ENCODE measurements around the gene PDZK1IP1.
"Not testable (repeated sequence)": the region's sequence is repeated elsewhere in the genome, so short reads cannot be mapped to it uniquely, and the experiment has no call there.

PDZK1IP1 gene

GRCh38 chr1:47198214-47198613, 8.4 kb upstream of the PDZK1IP1 start:
- Histone ChIP-seq H3K4me3 (ENCODE audit: low read depth in 1 of 5, low read length in 5 of 5) (no peak overlapping the region), H3K27me3 (ENCODE audit: control insufficient read depth in 5 of 5, insufficient read depth in 4 of 5, low read length in 5 of 5) (peaks cover 0 to 8% (median 4%) of the 10 kb centered on the region in 5 donors), H3K27ac (ENCODE audit: low read depth, low read length) (no peak overlapping the region), H3K9me3 (ENCODE audit: control insufficient read depth in 5 of 5, low read length in 5 of 5) (no peaks in the 10 kb centered on the region), H3K36me3 (ENCODE audit: control insufficient read depth in 5 of 5, insufficient read depth in 5 of 5, low read length in 5 of 5) (no peaks in the 10 kb centered on the region), H3K4me1 (ENCODE audit: control insufficient read depth in 5 of 5, insufficient read depth in 5 of 5, low read length in 5 of 5) (peaks cover 0 to under 1% (median 0%) of the 10 kb centered on the region in 5 donors), H3K9ac (ENCODE audit: low read length in 5 of 5) (no peak overlapping the region)

- no peaks in the 10 kb centered on the region for H3K36me3 ChIP-seq (ENCODE audit: control insufficient read depth in 5 of 5, insufficient read depth in 5 of 5, low read length in 5 of 5)
- H3K9me3 ChIP-seq (ENCODE audit: control insufficient read depth in 5 of 5, low read length in 5 of 5) = no peaks in the 10 kb centered on the region
- peaks cover 0 to 8% (median 4%) of the 10 kb centered on the region in 5 donors for H3K27me3 ChIP-seq (ENCODE audit: control insufficient read depth in 5 of 5, insufficient read depth in 4 of 5, low read length in 5 of 5)
- no peak overlapping the region for H3K27ac ChIP-seq (ENCODE audit: low read depth, low read length)
- H3K4me3 ChIP-seq (ENCODE audit: low read depth in 1 of 5, low read length in 5 of 5) = no peak overlapping the region
- H3K9ac ChIP-seq (ENCODE audit: low read length in 5 of 5) = no peak overlapping the region
- peaks cover 0 to 14% (median 8%) of the 10 kb centered on the region in 5 donors for H3K4me1 ChIP-seq (ENCODE audit: control insufficient read depth in 5 of 5, insufficient read depth in 5 of 5, low read length in 5 of 5)
Measured at GRCh38 chr1:47196622-47197021, 6.8 kb upstream of the PDZK1IP1 start.

DNA sequence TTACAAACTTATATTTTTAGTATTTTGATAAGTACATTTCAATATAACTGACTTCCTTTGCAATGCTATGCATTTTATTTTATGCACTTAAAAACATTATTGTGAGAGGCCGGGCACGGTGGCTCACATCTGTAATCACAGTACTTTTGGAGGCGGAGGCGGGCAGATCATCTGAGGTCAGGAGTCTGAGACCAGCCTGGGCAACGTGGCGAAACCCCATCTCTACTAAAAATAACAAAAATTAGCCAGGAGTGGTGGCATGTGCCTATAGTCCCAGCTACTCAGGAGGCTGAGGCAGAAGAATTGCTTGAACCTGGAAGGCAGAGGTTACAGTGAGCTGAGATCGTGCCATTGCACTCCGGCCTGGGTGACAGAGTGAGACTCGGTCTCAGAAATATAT, 6.1 kb upstream of the PDZK1IP1 start:
- not testable (repeated sequence) for H3K27me3 ChIP-seq (ENCODE audit: control insufficient read depth in 5 of 5, insufficient read depth in 4 of 5, low read length in 5 of 5); H3K9me3 ChIP-seq (ENCODE audit: control insufficient read depth in 5 of 5, low read length in 5 of 5); H3K9ac ChIP-seq (ENCODE audit: low read length in 5 of 5); H3K36me3 ChIP-seq (ENCODE audit: control insufficient read depth in 5 of 5, insufficient read depth in 5 of 5, low read length in 5 of 5); H3K4me3 ChIP-seq (ENCODE audit: low read depth in 1 of 5, low read length in 5 of 5); H3K27ac ChIP-seq (ENCODE audit: low read depth, low read length)
- peaks cover 0 to 21% (median 10%) of the 10 kb centered on the region in 5 donors for H3K4me1 ChIP-seq (ENCODE audit: control insufficient read depth in 5 of 5, insufficient read depth in 5 of 5, low read length in 5 of 5)

GRCh38 chr1:47194311-47194710, 4.5 kb upstream of the PDZK1IP1 start:
- H3K9me3 ChIP-seq (ENCODE audit: control insufficient read depth in 5 of 5, low read length in 5 of 5) = no peaks in the 10 kb centered on the region
- no peak overlapping the region for H3K27ac ChIP-seq (ENCODE audit: low read depth, low read length)
- H3K27me3 ChIP-seq (ENCODE audit: control insufficient read depth in 5 of 5, insufficient read depth in 4 of 5, low read length in 5 of 5) = peaks cover 0 to 6% (median 4%) of the 10 kb centered on the region in 5 donors
- peaks cover 4 to 36% (median 24%) of the 10 kb centered on the region in 5 donors for H3K4me1 ChIP-seq (ENCODE audit: control insufficient read depth in 5 of 5, insufficient read depth in 5 of 5, low read length in 5 of 5)
- H3K4me3 ChIP-seq (ENCODE audit: low read depth in 1 of 5, low read length in 5 of 5) = no peak overlapping the region
- H3K9ac ChIP-seq (ENCODE audit: low read length in 5 of 5) = no peak overlapping the region
- no peaks in the 10 kb centered on the region for H3K36me3 ChIP-seq (ENCODE audit: control insufficient read depth in 5 of 5, insufficient read depth in 5 of 5, low read length in 5 of 5)

DNA sequence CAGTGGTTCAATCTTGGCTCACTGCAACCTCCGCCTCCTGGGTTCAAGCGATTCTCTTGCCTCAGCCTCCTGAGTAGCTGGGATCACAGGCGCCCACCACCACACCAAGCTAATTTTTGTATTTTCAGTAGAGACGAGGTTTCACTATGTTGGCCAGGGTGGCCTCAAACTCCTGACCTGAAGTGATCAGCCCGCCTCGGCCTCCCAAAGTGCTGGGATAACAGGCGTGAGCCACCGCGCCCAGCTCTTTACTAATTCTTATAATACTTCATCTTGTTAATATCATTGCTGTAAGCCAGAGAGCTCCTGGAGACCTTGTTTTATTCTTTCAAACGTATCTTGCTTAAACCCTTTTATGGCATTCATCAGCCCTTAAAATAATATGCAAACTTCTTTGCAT, 3.7 kb upstream of the PDZK1IP1 start:
- peaks cover 4 to 39% (median 25%) of the 10 kb centered on the region in 5 donors for H3K4me1 ChIP-seq (ENCODE audit: control insufficient read depth in 5 of 5, insufficient read depth in 5 of 5, low read length in 5 of 5)
- H3K9ac ChIP-seq (ENCODE audit: low read length in 5 of 5); H3K27ac ChIP-seq (ENCODE audit: low read depth, low read length); H3K27me3 ChIP-seq (ENCODE audit: control insufficient read depth in 5 of 5, insufficient read depth in 4 of 5, low read length in 5 of 5); H3K9me3 ChIP-seq (ENCODE audit: control insufficient read depth in 5 of 5, low read length in 5 of 5); H3K4me3 ChIP-seq (ENCODE audit: low read depth in 1 of 5, low read length in 5 of 5); H3K36me3 ChIP-seq (ENCODE audit: control insufficient read depth in 5 of 5, insufficient read depth in 5 of 5, low read length in 5 of 5): not testable (repeated sequence)

DNA sequence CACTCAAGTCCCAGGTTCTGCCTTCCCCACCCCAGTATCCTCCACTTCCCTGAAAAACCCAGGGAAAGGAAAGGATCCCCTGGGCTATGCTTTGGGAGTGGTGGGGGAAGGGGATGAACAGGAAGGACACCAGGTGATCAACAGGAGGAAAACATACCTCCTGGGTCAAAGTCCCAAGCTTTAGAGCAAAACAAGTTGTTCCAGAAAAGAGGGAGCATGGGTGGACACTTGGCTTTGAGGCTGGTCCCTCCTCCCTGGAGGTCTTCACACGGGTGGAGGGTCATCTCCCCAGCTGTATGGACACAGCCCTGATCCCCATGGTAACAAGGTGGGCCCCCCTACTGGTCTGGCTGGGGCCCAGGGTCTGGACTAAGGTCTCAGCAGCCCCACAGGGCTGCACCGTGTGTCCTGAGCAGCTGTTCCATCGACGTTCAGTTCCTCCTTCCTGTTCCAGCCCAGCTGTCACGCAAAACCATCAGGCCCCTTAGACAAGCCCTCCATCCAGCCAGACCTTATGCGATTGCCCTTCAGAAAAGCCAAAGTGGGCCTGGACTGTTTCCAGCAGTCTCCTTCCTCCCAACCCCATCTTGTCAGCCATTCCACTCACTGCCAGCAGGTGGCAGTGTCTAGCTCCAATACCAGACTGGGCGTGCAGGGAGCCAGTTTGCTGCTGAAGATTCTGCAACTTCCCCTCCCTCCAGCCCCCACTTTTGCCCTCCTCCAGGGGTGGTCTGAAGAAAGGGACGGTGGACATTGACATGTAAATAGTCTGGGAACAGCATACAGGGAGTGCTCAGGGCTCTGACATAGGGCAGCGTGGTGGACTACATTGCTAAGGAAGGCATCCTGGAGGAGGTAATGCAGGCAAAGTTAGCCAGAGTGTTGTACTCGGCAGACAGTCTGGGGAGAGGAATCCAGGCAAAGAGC, 2.9 kb upstream of the PDZK1IP1 start:
- Histone ChIP-seq H3K4me1 (ENCODE audit: control insufficient read depth in 5 of 5, insufficient read depth in 5 of 5, low read length in 5 of 5) (peaks cover 4 to 39% (median 25%) of the 10 kb centered on the region in 5 donors), H3K27ac (ENCODE audit: low read depth, low read length) (no peak overlapping the region), H3K4me3 (ENCODE audit: low read depth in 1 of 5, low read length in 5 of 5) (no peak overlapping the region), H3K9me3 (ENCODE audit: control insufficient read depth in 5 of 5, low read length in 5 of 5) (no peaks in the 10 kb centered on the region), H3K9ac (ENCODE audit: low read length in 5 of 5) (peak overlapping the region in 1 of 5 donors; percentile 14), H3K27me3 (ENCODE audit: control insufficient read depth in 5 of 5, insufficient read depth in 4 of 5, low read length in 5 of 5) (no peaks in the 10 kb centered on the region), H3K36me3 (ENCODE audit: control insufficient read depth in 5 of 5, insufficient read depth in 5 of 5, low read length in 5 of 5) (no peaks in the 10 kb centered on the region)

GRCh38 chr1:47191940-47192457, 2.2 kb upstream of the PDZK1IP1 start:
- no peak overlapping the region for H3K4me3 ChIP-seq (ENCODE audit: low read depth in 1 of 5, low read length in 5 of 5)

DNA sequence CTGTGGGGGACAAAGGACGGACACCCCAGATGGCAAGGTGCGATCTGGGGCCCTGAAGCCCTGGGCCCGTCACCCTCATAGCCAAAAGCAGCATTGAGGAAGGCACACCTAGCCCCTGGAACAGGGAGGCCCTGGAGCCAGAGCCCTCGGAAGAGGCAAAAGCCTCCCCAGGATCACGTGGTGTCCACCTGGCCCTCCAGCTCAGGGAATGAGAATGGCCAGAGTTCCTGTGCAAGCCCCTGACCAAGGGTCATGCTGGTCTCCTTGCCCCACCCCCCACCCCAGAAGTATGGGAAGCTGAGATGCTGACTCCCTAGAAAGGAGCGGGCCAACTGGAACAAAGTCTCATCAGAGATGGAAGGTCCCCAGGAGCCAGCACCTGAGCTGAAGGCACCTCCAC, 1.0 kb upstream of the PDZK1IP1 start:
- Histone ChIP-seq H3K27me3 (ENCODE audit: control insufficient read depth in 5 of 5, insufficient read depth in 4 of 5, low read length in 5 of 5) (no peaks in the 10 kb centered on the region), H3K4me1 (ENCODE audit: control insufficient read depth in 5 of 5, insufficient read depth in 5 of 5, low read length in 5 of 5) (peaks cover 4 to 39% (median 25%) of the 10 kb centered on the region in 5 donors), H3K36me3 (ENCODE audit: control insufficient read depth in 5 of 5, insufficient read depth in 5 of 5, low read length in 5 of 5) (no peaks in the 10 kb centered on the region), H3K4me3 (ENCODE audit: low read depth in 1 of 5, low read length in 5 of 5) (no peak overlapping the region), H3K27ac (ENCODE audit: low read depth, low read length) (peak overlapping the region; percentile 18), H3K9ac (ENCODE audit: low read length in 5 of 5) (peak overlapping the region in 2 of 5 donors; percentile 32 to 43), H3K9me3 (ENCODE audit: control insufficient read depth in 5 of 5, low read length in 5 of 5) (no peaks in the 10 kb centered on the region)

More at GRCh38 chr1:47191940-47192457, 2.2 kb upstream of the PDZK1IP1 start:
- H3K9me3 ChIP-seq (ENCODE audit: control insufficient read depth in 5 of 5, low read length in 5 of 5) = no peaks in the 10 kb centered on the region
- no peaks in the 10 kb centered on the region for H3K36me3 ChIP-seq (ENCODE audit: control insufficient read depth in 5 of 5, insufficient read depth in 5 of 5, low read length in 5 of 5)
- H3K4me1 ChIP-seq (ENCODE audit: control insufficient read depth in 5 of 5, insufficient read depth in 5 of 5, low read length in 5 of 5) = peaks cover 4 to 39% (median 25%) of the 10 kb centered on the region in 5 donors
- no peaks in the 10 kb centered on the region for H3K27me3 ChIP-seq (ENCODE audit: control insufficient read depth in 5 of 5, insufficient read depth in 4 of 5, low read length in 5 of 5)
- H3K9ac ChIP-seq (ENCODE audit: low read length in 5 of 5) = no peak overlapping the region
- H3K27ac ChIP-seq (ENCODE audit: low read depth, low read length) = no peak overlapping the region

- H3K27me3 ChIP-seq (ENCODE audit: control insufficient read depth in 5 of 5, insufficient read depth in 4 of 5, low read length in 5 of 5) = no peaks in the 10 kb centered on the region
- no peaks in the 10 kb centered on the region for H3K9me3 ChIP-seq (ENCODE audit: control insufficient read depth in 5 of 5, low read length in 5 of 5)
- no peaks in the 10 kb centered on the region for H3K36me3 ChIP-seq (ENCODE audit: control insufficient read depth in 5 of 5, insufficient read depth in 5 of 5, low read length in 5 of 5)
- H3K27ac ChIP-seq (ENCODE audit: low read depth, low read length) = peak overlapping the region; percentile 18
- peaks cover 4 to 39% (median 25%) of the 10 kb centered on the region in 5 donors for H3K4me1 ChIP-seq (ENCODE audit: control insufficient read depth in 5 of 5, insufficient read depth in 5 of 5, low read length in 5 of 5)
- H3K4me3 ChIP-seq (ENCODE audit: low read depth in 1 of 5, low read length in 5 of 5) = no peak overlapping the region
- peak overlapping the region in 2 of 5 donors; percentile 32 to 43 for H3K9ac ChIP-seq (ENCODE audit: low read length in 5 of 5)
Measured at GRCh38 chr1:47190509-47190855, 646 bp upstream of the PDZK1IP1 start.

Data from subcutaneous abdominal adipose tissue (tissue), 5 donors.